ENCODE measurements around the gene RNF125.

Gene RNF125

GRCh38 chr18:32026491-32027086 is 8.0 kb downstream of the RNF125 start:
- no peak overlapping the region for H3K4me3 ChIP-seq (replicated peaks; ENCODE audit: insufficient read depth, low read length)
- TF ChIP-seq CTCF (IDR thresholded peaks at IDR 0.05; ENCODE audit: insufficient read depth, low read length) (no peak), SPI1 (IDR thresholded peaks at IDR 0.05; ENCODE audit: borderline replicate concordance, low read depth) (no peak), POLR2AphosphoS5 (IDR thresholded peaks at IDR 0.05; ENCODE audit: low read depth) (no peak), GABPA (IDR thresholded peaks at IDR 0.05; ENCODE audit: low read depth) (no peak)
- TF ChIP-seq, protein P1, sequence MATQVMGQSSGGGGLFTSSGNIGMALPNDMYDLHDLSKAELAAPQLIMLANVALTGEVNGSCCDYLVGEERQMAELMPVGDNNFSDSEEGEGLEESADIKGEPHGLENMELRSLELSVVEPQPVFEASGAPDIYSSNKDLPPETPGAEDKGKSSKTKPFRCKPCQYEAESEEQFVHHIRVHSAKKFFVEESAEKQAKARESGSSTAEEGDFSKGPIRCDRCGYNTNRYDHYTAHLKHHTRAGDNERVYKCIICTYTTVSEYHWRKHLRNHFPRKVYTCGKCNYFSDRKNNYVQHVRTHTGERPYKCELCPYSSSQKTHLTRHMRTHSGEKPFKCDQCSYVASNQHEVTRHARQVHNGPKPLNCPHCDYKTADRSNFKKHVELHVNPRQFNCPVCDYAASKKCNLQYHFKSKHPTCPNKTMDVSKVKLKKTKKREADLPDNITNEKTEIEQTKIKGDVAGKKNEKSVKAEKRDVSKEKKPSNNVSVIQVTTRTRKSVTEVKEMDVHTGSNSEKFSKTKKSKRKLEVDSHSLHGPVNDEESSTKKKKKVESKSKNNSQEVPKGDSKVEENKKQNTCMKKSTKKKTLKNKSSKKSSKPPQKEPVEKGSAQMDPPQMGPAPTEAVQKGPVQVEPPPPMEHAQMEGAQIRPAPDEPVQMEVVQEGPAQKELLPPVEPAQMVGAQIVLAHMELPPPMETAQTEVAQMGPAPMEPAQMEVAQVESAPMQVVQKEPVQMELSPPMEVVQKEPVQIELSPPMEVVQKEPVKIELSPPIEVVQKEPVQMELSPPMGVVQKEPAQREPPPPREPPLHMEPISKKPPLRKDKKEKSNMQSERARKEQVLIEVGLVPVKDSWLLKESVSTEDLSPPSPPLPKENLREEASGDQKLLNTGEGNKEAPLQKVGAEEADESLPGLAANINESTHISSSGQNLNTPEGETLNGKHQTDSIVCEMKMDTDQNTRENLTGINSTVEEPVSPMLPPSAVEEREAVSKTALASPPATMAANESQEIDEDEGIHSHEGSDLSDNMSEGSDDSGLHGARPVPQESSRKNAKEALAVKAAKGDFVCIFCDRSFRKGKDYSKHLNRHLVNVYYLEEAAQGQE (IDR thresholded peaks at IDR 0.05; ENCODE audit: insufficient replicate concordance, low read depth) = no peak
- H3K27me3 ChIP-seq (ENCODE audit: insufficient read depth, poor library complexity, severe bottlenecking) = no peaks in the 10 kb centered on the region
- H3K27ac ChIP-seq (replicated peaks) = no peak overlapping the region
- DNase-seq (ENCODE audit: low read depth in 1 of 2, low spot score in 1 of 2) = no peak

DNA sequence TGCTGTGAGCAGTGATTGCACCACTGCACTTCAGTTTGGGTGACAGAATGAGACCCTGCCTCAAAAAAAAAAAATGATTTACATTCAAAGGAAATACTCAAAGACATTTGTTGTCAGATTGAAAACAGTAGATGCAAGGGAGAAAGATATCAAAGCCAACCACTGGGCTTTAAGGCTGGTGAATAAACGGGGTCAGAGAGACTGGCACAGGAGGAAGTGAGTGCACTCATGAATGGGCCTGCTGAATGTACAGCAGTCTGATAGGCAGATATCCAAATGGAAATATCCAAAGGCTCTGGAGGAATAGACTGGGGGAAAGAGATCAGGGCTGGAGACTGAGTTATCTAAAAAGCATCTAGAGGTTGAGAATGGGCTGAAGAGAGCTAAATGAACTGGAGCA is 10.9 kb downstream of the RNF125 start:
- no peak overlapping the region for H3K27ac ChIP-seq (replicated peaks)
- TF ChIP-seq GABPA (IDR thresholded peaks at IDR 0.05; ENCODE audit: low read depth) = no peak
- TF ChIP-seq CTCF (IDR thresholded peaks at IDR 0.05; ENCODE audit: insufficient read depth, low read length) = no peak
- TF ChIP-seq SPI1 (IDR thresholded peaks at IDR 0.05; ENCODE audit: borderline replicate concordance, low read depth) = no peak
- TF ChIP-seq, protein P1 (IDR thresholded peaks at IDR 0.05; ENCODE audit: insufficient replicate concordance, low read depth) = no peak
- no peak overlapping the region for H3K4me3 ChIP-seq (replicated peaks; ENCODE audit: insufficient read depth, low read length)

GRCh38 chr18:32032609-32033008 is 14.0 kb downstream of the RNF125 start:
- TF ChIP-seq CTCF (IDR thresholded peaks at IDR 0.05; ENCODE audit: insufficient read depth, low read length) (no peak), POLR2AphosphoS5 (IDR thresholded peaks at IDR 0.05; ENCODE audit: low read depth) (no peak), GABPA (IDR thresholded peaks at IDR 0.05; ENCODE audit: low read depth) (no peak), SPI1 (IDR thresholded peaks at IDR 0.05; ENCODE audit: borderline replicate concordance, low read depth) (no peak)
- TF ChIP-seq, protein P1 (IDR thresholded peaks at IDR 0.05; ENCODE audit: insufficient replicate concordance, low read depth) = no peak
- no peaks in the 10 kb centered on the region for H3K27me3 ChIP-seq (ENCODE audit: insufficient read depth, poor library complexity, severe bottlenecking)
- no peak overlapping the region for H3K27ac ChIP-seq (replicated peaks)
- no peak overlapping the region for H3K4me3 ChIP-seq (replicated peaks; ENCODE audit: insufficient read depth, low read length)
- peak in 1 of 2 experiments; percentile 22 for DNase-seq (ENCODE audit: low read depth in 1 of 2, low spot score in 1 of 2)

More for the DNA sequence above, 10.9 kb downstream of the RNF125 start:
- DNase-seq (ENCODE audit: low read depth in 1 of 2, low spot score in 1 of 2) = no peak
- H3K27me3 ChIP-seq (ENCODE audit: insufficient read depth, poor library complexity, severe bottlenecking) = no peaks in the 10 kb centered on the region

All from HL-60 (cell line).